NCI-H128 (cell line): ENCODE data around the gene HOXB6.

Experiments
- DNase-seq: peaks from one replicate; lab custom pipeline; 2025; ENCODE audit not compliant: unreplicated experiment; lab: John Stamatoyannopoulos, UW

The HOXB6 gene

GRCh38 chr17:48611213-48611612, 6.4 kb upstream of the HOXB6 start:
- no peak for DNase-seq

- DNase-seq: no peak
Observed at GRCh38 chr17:48610282-48611211, 5.8 kb upstream of the HOXB6 start, which contains the start of gene HOXB7. Gene HOXB7 (minus strand): TSS chr17:48611017. CDS start chr17:48610918, 99 bp downstream.

- DNase-seq: no peak
Observed at GRCh38 chr17:48609759-48610281, 5.0 kb upstream of the HOXB6 start.

DNA sequence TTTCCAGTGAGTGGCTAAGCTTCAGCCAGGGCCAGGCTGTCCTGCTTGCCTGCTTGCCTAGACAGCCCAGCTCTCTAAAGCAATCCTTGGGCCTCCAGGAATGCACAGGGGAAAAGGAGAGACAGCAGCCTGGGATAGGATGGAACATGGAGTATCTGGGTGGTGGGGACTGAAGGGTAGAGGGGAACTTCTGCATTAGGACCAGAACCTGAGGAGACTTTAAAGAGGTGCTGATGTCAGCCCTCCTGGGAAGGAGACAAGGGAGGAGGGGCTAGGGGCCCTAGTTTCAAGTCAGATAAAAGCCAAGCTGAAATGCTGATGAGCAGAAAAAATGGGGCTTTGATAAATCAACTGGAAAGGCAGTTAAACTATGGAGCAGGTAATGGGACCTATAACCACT, 4.2 kb upstream of the HOXB6 start:
- no peak for DNase-seq

DNA sequence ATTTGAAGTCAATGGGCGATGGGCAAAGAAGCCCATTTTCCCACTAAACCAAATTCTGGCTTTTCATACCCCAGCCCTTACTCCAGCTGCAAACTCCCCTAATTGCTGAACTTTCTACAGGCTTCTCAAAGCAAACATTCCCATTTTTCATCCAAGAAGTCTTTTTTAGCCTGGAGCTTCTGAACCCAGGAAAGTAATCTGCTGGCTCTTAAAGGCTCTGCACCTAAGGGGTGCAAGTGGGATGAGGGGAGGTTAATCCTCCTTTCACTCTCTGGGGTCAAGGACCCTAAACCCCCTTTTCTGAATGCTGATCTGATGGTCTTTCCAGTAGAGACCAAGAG, 3.7 kb upstream of the HOXB6 start:
- DNase-seq: no peak

DNA sequence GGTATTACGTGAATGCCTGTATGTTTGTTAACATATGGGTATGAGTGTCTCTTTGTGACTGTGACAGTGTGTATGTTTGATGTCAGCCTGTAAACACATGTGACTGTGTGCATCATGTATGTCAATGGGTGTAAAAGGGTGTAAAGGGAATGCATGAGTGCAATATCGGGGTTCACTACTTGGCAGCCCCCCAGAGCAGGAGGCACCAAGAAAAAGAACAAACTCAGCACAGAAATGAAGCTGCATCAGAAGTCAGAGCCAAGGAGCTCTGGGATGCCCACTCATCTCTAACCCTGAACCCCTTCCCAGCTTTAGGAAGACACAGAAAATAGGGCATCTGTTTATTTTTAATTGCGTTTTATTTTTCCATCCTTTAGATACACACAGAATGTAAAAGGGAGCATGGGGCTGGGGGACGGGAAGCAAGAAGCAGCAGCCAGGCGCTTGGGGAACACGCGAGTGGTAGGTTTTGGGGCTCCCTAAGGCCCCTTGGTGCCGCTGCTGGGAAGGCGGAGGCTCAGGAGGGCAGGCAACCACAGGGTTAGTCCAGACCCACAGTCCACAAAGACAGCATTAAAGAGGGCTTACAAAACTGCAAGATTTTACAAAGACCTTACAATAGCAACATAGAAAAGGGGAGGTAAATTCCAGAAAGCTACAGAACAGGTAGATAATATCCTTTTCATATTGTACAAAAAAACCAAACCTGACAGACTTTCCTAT, 2.3 kb upstream of the HOXB6 start:
- DNase-seq: no peak

DNA sequence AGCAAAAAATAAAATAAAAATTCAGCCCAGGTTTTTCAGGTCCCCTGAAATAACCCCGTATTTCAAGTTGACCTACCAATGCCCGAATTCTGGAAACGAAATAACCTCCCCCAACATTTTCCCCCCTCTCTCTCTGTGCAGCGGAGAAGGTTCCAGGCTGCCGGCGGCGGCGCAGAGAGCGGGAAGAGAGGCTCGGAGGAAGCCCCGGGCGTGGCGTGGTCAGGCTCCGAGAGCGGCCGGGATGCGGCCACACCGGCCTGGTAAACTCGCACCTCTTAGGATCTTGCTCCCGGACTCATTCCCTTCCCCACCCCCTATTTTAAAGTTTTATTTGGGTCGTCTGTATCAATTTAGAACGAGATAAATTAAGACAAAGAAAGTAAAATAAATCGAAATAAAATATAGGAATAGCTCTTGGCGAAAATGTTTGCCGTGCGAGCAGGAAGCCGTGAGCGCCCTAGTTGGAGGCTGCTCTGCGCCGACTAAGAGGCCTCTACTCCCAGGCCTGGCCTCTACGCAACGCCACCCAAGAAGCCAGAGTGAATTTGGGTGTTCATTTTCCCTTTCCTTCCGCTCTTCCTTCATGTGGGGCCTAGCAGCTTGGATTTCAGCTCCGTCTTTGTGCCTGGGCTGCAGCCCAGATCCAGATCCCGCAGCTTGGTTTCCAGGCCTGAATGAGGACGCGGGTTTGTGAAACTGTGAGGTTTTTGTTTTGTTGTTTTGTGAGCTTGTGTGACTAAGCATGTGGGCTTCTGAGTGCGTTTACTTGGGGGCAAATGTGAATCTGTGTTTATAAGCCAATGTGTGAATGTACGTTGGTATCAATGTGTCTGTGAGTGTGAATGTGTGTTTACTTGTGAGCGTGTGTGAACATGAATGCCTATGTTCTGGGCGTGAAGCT, 1.5 kb upstream of the HOXB6 start:
- no peak for DNase-seq

DNA sequence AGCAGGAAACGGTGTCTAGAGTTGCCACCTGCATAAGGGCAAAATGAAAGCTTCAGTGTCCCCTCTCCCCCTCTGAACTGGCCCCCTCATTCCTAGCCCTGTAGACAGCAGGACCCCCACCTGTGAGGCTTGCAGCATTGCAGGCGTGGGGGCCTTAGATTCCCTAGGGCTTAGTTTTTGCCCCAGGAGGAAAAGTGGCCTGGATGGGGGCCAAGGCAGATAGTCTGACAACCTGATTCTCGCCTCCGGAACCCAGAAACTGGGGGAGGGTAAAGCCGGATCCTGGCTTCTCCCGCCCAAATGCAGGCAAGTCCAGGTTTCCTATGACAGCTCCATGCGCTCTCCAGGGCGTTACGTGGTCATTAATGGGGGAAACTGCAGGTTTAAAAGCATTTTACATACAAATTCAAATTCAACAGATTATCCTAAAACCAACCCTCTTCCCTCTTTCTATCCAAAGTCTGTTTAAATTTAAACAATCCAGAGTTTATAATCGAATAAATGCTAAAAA, 678 bp upstream of the HOXB6 start:
- no peak for DNase-seq

DNA sequence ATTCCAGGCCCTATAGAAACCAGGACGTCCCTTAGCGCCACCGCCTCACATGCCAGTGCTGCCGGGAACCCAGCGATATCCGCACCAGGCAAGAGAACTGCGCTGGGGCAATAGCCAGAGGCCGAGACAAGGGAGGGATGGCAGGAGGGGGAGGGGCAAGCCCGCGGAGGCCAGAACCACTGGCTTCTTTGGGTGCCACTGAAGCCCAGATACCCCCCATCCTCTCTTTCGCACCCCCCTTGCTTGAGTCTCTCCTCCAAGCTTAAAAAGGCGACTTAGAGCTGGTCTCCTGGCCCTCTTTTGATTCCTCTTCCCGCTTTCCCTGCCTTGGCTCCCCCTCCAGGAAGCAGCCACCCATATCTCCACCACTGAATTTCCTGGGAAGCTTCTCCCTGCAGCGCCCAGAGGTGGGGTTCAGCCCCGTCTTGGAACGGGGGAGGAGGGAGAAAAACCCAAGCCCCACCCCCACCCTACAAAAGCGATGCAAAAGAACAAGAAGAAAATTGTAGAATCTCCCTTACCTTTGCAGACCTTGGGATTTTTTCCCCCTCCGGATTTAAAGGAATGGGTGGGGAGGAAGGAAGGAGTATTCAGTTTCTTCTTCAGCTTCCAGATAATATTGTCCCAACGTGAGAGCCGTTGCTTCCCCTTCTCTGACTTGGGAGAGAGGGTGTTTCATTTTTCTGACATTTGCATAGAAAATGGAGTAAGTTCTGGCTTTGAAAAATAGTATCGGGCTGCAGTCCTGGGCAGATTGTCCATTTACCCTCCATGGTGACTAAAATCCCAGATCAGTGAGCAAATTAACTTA, 622 bp downstream of the HOXB6 start:
- no peak for DNase-seq

- DNase-seq: no peak
Observed at GRCh38 chr17:48601539-48602425, 3.0 kb downstream of the HOXB6 start.

DNA sequence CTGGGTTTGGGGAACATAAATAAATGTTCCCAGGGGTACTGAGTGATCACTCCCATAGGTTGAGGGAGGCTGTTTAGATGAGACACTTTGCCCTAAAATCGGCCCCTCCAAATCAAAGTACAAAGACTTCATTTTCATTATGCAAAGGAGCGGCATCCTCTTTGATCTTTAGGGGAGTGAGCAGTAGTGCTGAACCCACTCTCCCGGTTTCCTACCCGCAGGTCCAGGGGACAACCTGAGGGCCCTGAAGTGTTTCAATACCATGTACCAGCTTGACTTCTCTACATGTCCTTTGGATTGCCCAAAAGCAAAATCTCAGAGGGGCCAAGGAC, 3.6 kb downstream of the HOXB6 start:
- DNase-seq: no peak

- DNase-seq: no peak
Observed at GRCh38 chr17:48600244-48601098, 4.3 kb downstream of the HOXB6 start.

GRCh38 chr17:48599354-48599753, 5.4 kb downstream of the HOXB6 start:
- no peak for DNase-seq

DNA sequence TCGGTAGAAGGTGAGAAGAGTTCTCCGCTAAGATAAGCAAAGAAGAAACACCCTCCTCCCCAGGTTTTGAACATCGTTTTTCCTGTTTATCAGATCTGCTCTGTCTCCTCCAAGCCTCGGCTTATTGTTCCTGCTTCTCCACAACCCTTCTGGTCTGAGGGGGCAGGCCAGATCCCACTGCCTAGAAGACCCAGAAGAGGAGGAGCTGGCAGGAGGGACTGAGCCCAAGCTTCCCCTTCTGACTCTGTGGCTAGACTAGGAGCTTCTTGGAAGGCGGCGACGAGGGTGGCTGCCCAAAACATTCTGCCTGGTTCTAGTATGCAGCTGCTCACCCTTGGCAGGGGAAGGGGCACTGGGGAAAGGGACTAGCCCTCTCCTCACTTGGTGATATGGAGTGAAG, 6.0 kb downstream of the HOXB6 start:
- no peak for DNase-seq

DNA sequence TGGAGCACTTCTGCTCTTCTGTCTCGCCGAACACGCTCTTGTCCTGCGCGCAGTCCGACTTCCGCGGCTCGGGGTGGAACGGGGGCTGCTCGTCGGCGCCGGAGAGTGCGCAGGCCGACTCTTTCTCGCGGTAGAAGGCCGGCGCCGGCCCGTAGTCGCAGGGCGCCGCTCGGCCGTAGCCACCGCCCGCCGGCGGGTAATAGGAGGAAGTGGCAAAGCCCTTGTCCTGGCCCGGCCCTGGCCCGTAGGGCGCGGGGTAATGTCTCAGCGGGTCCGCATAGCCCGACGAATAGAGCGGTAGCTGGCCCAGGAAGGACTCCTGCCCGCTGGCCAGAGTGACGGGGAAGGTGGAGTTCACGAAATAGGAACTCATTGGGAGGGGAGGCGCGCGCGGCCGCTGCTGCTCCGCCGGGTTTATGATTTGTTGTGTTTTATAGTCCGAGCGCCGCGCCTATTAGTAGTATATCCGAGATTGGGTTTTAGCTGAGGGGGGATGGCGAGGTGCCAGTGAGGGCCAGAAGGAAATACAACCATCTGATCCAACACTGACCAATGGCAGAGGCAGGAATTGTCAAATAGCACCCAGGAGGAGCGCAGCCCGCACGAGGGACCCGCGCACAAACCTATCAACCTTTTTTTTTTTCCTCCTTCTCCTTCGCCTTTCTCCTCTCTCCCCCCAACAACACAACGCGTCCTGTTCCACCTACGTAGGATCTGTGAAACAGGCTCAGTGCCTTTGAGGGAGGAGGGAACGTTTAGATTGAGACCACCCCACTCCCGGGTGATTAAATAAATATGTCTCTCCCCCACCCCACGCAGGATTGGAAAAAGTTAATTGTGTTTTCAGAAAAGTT, 6.8 kb downstream of the HOXB6 start:
- DNase-seq: no peak

- DNase-seq: no peak
Observed at GRCh38 chr17:48597528-48597777, 7.3 kb downstream of the HOXB6 start.

DNA sequence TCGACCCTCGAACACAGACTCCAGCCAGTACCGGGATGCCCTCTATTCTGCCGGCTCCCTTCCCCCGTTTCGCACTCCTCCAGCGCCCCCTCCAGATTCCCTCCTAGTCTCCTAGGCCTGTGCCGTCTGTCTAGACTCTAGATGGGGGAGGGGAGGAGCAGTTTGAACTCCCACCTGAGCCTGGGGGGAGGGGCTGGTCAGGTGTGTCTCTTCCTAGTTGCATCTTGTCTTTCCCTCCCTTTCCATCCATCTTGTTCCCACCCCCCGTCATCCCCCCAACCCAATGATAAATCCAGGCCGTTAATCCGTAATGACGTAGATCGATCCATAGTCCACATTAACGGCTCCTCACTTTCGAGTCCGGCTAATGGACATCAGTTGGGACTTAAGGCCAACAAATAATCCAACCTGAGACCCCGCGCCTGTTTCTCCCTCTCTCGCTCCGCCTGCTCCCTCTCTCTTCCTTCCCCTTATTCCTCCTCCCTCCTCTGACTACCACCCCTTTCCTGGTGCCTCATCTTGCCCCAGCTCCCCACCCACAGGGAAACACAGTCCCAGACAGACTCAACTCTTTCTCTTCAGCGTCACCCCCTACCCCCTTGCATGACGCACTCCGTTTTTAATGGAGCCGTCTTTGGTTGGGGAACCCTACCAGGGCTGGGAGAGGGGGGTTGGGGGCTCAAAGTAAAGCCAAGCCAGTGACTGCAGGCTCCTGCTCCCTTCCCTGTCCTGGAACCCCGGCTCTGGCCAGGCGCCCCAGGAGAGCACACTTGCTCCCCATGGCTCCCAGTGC, 7.9 kb downstream of the HOXB6 start:
- no peak for DNase-seq
